ENCODE data around the gene BCAS1. TPM values are rescaled to one million over a fixed set of nuclear protein-coding genes. Genes with fewer than 3 reads are reported as not detected.

Gene BCAS1
- total RNA-seq, 4 donors from 2014 or later = 0.29 to 0.83 TPM; not detected in 2

DNA sequence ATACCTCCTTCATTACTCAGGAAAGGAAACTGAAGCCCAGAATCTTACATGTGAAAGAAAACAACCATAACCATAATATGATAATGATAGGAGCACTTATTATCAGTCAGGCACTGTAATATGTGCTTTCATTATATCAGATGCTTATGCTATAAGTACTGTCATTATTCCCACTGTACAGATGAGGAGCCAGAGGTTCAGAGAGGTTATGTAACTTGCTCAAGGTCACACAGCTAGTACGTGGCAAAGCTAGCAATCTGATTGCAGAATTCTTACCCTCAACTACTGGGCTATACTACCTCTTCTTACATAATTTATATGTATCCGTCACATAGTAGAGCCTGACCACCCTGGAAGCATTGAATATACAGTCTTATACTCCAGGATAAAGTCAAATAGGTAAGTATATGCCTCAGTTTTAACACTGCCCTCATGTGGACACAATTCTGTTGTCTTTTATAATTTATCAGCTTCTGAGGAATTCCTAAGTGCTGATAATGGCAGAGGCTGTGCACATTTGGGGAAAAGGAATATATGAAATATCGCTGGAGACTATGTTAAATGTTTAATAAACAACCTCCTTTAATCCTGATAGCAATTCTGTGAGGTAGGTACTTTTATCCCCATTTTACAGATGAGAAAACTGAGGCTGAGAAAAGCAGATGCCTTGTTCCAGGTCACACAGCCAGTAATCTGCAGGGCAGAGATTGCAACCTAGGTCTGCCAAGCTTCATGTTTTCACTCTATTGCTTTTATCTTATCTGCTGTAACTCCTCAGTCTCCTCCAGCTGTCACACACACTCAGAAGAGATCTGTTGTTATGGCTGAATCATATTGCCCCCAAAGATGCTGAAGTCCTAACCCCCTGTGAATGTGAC is 13.4 kb downstream of the BCAS1 start:
- Histone ChIP-seq H3K27me3 (no peaks in the 10 kb centered on the region), H3K4me1 (no peaks in the 10 kb centered on the region), H3K27ac (no peak overlapping the region), H3K4me3 (no peak overlapping the region), H3K36me3 (no peaks in the 10 kb centered on the region), H3K9me3 (no peaks in the 10 kb centered on the region)
- no peak for DNase-seq
- TF ChIP-seq POLR2A (IDR thresholded peaks at IDR 0.05) (no peak), CTCF (IDR thresholded peaks at IDR 0.05) (no peak)
- intact Hi-C loops (cut with DNase I; ENCODE audit: low total_unique reads) = no loop called here

- Histone ChIP-seq H3K9me3 (no peaks in the 10 kb centered on the region), H3K27ac (no peak overlapping the region), H3K36me3 (no peaks in the 10 kb centered on the region), H3K27me3 (no peaks in the 10 kb centered on the region), H3K4me3 (no peak overlapping the region), H3K4me1 (no peaks in the 10 kb centered on the region)
- no peak for DNase-seq
- intact Hi-C loops (cut with DNase I; ENCODE audit: low total_unique reads) = no loop called here
- no peak for TF ChIP-seq POLR2A (IDR thresholded peaks at IDR 0.05)
- no peak for TF ChIP-seq CTCF (IDR thresholded peaks at IDR 0.05)
Observed at GRCh38 chr20:54054516-54054915, 15.9 kb downstream of the BCAS1 start.

- H3K9me3 ChIP-seq = no peaks in the 10 kb centered on the region
- intact Hi-C loops (cut with DNase I; ENCODE audit: low total_unique reads) = no loop called here
- no peaks in the 10 kb centered on the region for H3K36me3 ChIP-seq
- no peak overlapping the region for H3K4me3 ChIP-seq
- no peak for TF ChIP-seq POLR2A (IDR thresholded peaks at IDR 0.05)
- no peak for TF ChIP-seq CTCF (IDR thresholded peaks at IDR 0.05)
- no peak overlapping the region for H3K27ac ChIP-seq
- no peaks in the 10 kb centered on the region for H3K4me1 ChIP-seq
- H3K27me3 ChIP-seq = no peaks in the 10 kb centered on the region
- DNase-seq = no peak
Observed at GRCh38 chr20:54051068-54051467, 19.3 kb downstream of the BCAS1 start.

- intact Hi-C loops (cut with DNase I; ENCODE audit: low total_unique reads) = no loop called here
- Histone ChIP-seq H3K27me3 (no peaks in the 10 kb centered on the region), H3K4me3 (no peak overlapping the region), H3K4me1 (no peaks in the 10 kb centered on the region), H3K36me3 (no peaks in the 10 kb centered on the region), H3K9me3 (no peaks in the 10 kb centered on the region), H3K27ac (peak overlapping the region in 1 of 2 donors; percentile 37)
- TF ChIP-seq CTCF (IDR thresholded peaks at IDR 0.05) = no peak
- TF ChIP-seq POLR2A (IDR thresholded peaks at IDR 0.05) = no peak
- no peak for DNase-seq
Observed at GRCh38 chr20:54048891-54049545, 21.4 kb downstream of the BCAS1 start.

DNA sequence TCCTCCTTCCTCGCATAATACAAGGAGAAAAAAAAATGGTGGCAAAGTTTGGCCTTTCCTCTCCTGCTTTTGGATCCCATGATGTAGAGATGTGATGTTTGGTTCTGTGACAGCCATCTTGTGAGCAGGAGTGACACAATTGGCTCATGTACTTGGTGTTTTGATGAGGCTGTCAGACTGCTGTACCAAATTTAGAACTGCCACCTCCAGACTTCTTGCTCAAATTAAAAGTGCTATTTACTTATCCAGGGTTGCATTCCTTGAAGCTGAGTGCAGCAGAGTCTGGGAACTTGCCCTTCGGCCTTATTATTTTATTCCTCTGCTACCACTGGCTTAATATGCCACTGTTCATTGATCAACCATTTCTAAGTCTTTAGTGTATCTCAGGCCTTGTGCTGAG is 21.9 kb downstream of the BCAS1 start:
- no peak for TF ChIP-seq POLR2A (IDR thresholded peaks at IDR 0.05)
- no peak for TF ChIP-seq CTCF (IDR thresholded peaks at IDR 0.05)
- peak overlapping the region in 1 of 2 donors; percentile 37 for H3K27ac ChIP-seq
- H3K36me3 ChIP-seq = no peaks in the 10 kb centered on the region
- H3K9me3 ChIP-seq = no peaks in the 10 kb centered on the region
- intact Hi-C loops (cut with DNase I; ENCODE audit: low total_unique reads) = no loop called here
- H3K4me1 ChIP-seq = no peaks in the 10 kb centered on the region
- no peak for DNase-seq
- H3K27me3 ChIP-seq = no peaks in the 10 kb centered on the region
- H3K4me3 ChIP-seq = no peak overlapping the region
